Endometrium (tissue), 2 donors: ENCODE data around the gene GRB14.
"Not testable (repeated sequence)": the region's sequence is repeated elsewhere in the genome, so short reads cannot be mapped to it uniquely, and the experiment has no call there.

Experiments
- FAIRE-seq: peaks from 2 replicates; lab custom pipeline; 2012; peaks lifted over from hg19 to GRCh38; lab: Jason Lieb, UNC
- donor health status: control.
- donor health status: control.

Gene GRB14

DNA sequence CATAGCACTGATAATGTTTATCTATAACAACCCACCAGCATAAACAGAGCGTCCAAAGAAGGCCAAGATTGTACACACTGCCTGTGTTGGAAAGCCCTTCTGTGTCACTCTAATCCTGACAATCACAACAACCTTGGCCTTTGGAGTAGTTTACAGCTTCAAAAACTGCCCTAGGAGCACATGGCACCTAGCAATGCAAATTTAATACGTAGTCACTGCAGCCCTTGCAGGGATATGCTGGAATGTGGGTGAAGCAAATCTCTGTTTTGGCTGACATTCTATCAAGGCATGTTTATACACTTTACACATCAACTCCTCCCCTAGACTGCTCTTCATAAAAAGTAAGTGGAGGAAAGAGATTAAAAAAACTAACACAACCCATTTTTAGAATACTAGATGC is 66.8 kb downstream of the GRB14 start:
- FAIRE-seq = no peak

DNA sequence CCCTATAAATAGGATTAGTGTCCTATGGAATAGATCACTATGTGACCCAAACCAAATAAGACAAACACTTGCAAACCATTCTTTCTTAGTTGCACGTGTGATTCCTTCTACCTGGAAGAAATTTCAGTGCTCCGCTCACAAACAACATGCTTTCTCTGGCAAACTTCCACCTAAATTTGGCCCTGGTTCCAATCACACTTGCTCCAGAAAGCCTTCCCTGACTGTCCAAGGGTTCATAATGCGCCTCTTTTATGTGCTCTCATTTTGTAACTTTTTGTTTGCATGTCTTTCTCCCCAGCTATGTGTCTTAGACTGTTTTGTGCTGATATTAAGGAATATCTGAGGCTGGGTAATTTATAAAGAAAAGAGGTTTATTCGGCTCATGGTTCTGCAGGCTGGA is 69.8 kb downstream of the GRB14 start:
- no peak for FAIRE-seq

DNA sequence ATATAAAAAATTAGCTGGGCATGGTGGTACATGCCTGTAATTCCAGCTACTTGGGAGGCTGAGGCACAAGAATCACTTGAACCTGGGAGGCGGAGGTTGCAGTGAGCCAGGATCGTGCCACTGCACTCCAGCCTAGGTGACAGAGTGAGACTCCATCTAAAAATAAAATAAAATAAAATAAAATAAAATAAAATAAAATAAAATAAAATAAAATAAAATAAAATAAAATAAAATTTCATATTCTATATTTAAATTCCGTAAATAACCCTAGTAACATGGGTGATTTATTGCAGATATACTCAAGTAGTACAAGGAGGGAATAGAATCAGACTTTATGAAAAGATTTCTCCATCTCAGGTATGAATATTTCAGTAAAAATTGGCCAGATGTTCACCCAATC is 71.6 kb downstream of the GRB14 start:
- not testable (repeated sequence) for FAIRE-seq

DNA sequence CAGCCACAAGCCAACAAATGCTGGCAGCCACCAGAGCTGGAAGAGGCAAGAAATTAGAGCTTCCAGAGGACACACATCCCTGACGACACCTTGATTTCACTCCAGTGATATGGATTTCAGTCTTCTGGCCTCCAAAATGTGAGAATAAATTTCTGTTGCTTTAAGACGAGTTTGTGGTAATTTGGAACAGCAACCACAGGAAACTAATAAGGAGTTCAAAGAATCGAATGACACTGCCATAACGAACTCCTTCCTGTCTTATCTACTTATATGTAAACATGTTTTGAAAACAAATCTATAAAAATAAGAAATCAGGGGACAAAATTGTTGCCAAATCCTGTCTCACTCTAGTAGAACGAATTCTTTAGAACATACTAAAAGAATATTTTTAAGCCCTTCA is 75.8 kb downstream of the GRB14 start:
- FAIRE-seq = no peak

DNA sequence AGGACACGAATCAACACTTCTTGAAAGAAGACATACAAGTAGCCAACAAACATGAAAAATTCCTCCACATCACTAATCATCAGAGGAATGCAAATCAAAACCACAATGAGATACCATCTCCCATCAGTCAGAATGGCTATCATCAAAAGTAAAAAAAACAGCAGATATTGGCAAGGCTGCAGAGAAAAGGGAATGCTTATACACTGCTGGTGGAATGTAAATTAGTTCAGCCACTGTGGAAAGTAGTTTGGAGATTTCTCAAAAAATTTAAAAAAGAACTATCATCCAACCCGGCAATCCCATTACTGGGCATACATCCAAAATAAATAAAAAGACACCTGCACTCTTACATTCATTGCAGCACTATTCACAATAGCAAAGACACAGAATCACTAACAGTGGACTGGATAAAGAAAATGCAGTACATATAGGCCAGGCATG is 78.7 kb downstream of the GRB14 start:
- peak; percentile 57 for FAIRE-seq

DNA sequence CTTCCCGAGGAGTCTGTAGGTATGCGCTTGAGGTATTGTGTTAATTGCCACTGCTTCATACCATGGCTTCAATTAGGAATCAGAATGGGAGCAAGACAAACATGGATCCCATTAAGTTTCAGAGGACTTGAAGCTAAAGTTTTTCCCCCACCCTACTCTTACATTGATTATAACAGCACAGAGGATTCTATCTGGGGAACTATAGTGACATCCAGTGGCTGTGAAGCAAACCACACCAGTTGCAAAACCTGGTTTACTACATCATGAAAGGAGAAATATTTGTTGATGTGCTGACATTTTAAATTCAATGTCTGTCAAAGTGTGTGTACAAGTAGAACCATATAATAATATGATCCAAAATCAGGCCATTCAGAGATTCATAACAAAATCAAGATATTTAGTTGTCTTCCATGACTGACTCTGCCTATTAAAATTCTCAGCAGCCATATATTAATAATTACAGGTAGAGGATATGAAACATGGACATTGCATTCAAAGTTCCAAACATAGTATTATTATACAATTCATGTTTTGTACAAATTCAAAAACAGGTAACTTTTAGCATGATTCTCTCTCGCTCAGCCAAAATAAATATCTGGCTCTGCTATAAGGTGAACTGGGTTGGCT is 82.9 kb downstream of the GRB14 start:
- FAIRE-seq = peak; percentile 48

DNA sequence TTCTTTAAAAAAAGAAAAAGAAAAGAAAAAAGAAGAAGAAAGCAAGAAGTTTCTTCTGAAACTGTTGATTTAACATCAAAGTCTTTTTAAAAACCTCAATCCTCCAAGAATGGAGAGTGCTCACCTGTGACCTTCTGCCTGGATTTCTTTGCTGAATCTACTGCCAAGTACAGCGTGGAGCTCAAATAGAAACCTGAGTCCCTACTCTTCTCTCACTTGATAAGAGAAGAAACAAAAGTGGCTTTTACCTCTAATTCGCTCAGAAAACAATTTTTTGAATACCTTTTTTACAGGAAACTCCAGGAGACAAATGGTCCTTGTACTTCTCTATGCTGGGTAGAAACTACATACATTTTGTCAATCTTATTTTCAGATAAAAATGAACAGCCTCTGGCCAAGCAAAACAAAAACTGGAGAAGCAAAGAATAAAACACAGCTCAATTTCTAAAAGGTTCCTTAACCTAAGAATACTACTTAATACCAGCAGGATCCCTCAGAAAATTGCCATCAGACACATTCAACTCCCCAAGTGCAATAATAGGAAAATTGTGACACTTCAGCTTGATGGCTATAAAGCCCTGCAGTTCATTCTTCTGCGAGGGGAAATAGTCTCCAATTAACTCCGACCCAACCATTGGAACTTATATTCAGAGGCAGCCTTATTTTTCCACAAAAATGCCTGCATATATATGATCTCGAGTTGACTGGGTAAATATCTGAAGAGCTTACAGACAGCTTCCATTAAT is 85.8 kb downstream of the GRB14 start:
- no peak for FAIRE-seq

DNA sequence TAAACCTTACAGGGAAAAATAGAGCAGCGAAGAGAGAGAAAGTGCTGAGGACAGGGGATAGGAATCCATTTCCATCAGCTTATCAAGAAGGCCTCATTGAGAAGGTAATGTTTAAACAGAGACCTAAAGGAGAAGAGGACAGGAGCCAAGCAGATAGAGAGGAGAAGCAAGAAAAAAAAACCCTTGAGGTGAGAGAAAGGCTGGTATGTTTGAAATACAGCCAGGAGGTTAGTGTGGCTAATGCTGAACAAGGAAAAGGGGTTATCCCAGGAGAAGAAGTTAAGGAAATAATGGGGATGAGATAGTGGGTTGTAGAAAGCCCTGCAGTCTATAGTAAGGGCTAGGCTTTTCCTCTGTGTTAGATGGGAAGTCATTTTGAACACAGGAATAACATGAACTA is 90.8 kb downstream of the GRB14 start:
- no peak for FAIRE-seq

DNA sequence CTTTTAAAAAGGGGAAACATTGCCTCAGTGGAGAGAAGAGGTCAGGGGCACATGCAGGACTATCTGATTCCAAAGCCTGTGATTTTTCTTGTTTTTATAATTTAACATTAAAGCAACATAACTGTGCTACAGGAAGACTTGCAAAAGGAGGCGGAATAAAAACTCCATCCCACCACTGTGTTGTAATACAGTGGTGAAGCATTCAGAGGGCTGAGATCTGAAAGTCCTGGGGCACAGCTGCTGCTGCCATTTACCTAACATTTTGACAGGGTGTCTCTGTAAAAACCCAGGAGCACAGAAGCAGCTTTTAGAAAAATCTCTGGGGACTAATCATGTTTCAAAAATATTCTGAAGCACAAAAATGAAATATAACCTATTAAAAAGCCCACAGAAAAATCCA is 97.6 kb downstream of the GRB14 start:
- no peak for FAIRE-seq

DNA sequence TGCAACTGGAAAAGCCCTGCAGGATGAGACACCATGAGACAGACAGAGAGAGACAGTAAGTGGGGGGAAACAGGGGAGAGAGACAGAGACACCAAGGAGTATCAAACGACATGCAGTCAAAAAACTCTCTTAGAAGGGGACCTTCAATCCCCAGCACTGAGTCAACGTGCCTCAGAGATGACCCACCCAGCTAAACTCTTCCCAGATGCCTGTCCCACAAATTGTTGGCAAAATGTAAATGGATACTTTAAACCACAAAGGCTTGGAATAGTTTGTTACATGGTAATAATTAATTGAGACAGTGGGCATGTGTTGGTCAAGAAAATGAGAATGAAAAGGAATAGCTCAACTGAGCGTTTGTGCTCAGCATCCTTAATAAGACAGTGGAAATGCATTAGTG is 98.3 kb downstream of the GRB14 start:
- FAIRE-seq = no peak

DNA sequence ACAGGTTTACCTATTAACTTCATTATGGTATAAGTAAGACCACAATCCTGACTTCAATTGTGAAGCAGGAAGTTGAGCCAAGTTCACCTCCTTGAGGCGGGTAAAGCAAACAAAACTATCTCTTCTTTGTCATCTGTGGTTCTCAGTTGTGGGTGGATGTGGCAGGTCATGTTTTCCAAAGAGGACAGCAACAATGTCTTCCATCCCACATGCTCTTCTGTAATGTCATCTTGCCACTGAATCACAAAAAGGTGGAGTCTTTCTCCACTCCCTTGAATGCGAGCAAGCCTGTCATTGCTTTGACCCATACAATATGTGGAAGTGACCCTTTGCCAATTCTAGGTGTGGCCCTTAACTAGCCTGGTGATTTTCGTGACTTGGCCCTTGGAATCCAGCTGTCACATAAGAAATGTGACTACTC is 98.7 kb downstream of the GRB14 start:
- no peak for FAIRE-seq

DNA sequence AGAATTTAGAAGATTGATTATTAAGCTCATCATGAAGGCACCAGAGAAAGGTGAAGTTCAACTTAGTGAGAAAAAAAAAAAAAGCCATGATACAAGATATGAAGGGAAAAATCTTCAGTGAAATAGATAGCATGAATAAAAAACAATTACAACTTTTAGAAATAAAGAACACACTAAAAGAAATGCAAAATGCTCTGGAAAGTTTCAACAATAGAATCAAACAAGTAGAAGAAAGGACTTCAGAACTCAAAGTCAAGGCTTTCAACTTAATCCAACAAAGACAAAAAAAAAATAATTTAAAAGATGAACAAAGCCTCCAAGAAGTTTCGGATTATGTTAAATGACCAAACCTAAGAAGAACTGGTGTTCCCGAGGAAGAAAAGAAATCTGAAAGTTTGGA is 105.5 kb downstream of the GRB14 start:
- no peak for FAIRE-seq

DNA sequence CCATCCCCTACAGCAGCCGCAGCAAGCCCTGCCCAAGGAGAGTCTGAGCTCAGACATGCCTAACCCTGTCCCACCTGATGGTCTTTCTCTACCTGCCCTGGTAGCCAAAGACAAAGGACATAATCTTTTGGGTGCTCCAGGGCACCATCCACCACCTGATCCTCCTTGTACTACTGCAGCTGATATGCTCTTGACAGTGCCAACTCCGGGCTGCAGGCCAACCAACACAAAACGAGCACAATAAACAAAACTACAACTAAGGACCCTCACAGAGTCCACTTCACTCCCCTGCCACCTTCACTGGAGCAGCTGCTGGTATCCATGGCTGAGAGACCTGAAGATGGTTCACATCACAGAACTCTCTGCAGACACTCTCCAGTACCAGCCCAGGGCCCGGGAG is 106.3 kb downstream of the GRB14 start:
- no peak for FAIRE-seq

DNA sequence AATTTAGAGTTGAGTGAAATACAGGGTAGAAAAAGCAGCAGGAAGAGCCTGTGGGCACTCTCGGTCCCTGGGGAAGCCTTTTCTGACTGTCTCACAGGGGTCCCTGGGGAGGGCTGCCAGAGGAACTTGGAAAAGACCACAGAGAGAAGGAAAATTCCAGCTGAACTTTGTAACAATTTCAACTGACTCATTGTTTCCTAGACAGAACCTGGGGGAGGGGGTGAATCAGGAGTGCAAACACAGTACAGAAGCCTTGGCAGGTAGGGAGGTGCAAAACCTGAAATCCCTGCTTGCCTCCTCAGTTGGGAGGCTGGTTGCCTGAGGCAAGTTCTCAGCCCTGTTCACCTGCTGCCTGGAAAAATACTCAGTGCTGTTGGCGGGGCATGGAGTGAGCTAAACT is 106.8 kb downstream of the GRB14 start:
- FAIRE-seq = no peak

DNA sequence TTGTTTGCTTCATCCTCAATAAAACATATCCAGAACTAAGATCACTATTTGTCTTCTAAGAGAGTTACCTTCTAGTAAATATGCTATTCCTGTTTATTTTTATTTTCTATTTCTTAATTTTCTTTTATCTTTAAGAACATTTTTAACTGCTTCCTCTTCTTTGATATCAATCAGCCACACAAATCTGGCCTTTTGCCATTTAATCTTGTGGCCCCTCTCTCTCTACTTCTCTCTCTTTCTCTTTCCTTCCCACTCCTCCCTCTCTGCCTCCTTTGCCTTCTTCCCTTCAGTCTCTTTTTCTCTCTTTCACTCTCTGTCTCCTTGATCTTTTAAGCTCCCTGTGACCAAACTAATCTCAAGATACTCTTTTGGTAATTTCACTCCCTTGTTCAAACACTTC is 108.4 kb downstream of the GRB14 start:
- FAIRE-seq = no peak

DNA sequence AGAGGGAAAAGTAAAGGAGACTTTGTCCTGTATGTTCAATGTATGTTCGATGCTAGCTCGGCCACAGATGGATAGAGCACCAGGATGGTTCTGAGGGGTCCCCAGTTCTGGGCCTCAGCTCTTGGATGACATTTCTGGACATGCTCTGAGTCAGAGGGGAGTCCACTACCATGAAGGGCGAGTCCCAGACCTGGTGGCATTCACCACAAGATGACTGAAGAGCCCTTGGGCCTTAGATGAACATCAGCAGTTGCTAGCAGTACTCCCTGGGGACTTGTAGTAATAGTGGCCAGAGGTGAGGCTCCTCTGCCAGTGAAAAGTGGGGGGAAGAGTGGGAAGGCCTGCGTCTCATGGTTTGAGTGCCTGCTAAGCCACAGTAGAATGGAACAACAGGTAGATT is 109.5 kb downstream of the GRB14 start:
- FAIRE-seq = no peak

DNA sequence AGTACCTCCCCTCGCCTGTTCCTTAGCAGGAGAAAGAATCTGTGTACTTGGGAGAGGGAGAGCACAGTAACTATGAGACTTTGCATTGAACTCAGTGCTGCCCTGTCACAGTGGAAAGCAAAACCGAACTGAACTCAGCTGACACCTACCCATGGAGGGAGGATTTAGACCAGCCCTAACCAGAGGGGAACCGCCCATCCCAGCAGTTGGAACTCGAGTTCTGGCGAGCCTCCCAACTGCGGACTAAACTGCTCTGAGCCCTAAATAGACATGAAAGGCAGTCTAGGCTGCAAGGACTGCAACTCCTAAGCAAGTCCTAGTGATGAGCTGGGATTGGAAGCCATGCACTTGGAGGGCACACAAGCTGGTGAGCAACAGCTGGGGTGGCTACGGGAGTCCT is 110.4 kb downstream of the GRB14 start:
- no peak for FAIRE-seq

DNA sequence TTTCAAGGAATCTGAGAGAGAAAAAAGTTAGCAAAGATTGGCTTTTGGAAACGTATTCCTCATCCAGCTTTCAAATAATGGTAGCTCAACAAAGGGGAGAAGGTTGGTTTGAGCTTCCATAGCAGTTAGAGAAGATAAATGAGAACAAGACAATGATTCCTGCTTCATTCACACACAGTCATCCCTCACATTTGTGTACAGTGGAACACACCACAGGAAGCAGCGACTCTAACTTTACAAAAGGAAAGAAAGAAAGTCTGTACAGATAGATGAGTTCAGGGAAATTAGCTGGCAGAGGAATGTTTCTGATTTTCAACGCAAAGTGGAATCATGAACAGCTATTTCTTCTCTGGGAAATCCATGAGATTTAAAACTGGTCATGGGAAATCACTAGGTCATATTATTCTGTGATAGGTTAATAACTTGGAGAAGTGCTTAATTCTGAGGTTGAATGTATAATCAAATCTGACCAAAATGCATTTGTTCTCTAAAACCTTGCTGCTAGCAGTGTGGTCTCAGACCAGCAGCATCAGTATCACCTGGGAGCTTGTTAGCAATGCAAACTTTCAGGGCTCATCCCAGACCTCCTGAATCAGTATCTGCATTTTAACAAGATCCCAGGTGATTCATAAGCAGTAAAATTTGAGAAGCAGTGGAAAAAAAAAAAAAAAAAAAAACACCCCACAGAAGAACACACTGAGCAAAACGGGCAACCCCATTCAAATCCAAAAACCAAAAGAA is 112.0 kb downstream of the GRB14 start:
- FAIRE-seq = no peak

DNA sequence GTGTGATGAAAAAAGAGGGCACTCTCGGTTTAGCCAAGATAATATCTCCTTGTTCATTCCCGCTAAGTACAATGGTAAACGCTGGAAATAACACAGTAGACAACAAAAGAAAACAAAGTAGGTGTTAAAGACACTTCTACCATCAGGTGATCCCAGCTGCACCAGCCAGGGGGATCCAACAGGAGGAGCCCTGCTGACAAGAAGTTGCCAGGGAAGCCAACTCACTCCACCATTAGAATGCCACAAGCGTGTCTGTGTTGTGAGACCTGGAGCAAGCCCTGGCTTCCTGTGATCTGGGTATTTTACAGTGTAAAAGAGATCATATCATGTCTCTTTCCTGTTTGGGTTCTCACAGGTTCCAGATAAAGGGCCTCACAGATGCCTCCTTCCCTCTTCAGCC is 117.0 kb downstream of the GRB14 start:
- no peak for FAIRE-seq

DNA sequence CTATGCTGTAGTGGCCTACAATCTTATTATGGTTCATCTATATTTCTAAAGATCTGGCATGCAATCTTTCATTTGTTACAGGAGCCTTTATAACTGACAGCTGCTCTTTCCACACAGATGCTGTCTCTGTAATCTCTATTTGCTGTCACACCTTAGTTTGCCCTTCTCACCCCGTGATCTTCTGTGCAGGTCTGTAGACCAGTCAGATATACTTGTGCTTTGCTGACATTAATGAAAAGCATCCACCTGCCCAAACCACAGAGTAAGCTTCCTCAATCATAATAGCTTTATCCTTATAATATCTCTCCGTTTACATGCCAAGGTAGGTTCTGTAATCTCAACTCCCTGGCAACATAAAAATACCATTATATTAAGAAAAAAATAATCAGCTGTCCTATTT is 122.4 kb downstream of the GRB14 start:
- no peak for FAIRE-seq

DNA sequence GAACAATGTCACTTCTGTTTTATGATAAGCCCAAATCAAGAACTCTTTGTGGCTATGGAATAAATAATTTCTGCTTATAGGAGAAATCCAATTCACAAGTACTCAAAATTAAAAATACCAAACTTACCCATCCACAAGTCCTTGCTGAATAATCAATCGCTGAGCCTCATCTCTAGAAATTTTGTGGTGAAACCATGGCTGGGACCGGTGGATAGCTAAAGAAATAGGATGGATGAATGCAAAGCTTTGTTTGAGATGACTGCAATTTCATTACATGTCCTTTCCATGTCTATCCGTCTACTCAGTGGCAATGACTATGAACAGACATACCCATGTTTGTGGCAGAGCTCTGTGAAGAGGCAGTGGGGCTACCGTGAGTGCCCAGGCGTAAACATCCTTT is 124.4 kb downstream of the GRB14 start:
- FAIRE-seq = no peak

DNA sequence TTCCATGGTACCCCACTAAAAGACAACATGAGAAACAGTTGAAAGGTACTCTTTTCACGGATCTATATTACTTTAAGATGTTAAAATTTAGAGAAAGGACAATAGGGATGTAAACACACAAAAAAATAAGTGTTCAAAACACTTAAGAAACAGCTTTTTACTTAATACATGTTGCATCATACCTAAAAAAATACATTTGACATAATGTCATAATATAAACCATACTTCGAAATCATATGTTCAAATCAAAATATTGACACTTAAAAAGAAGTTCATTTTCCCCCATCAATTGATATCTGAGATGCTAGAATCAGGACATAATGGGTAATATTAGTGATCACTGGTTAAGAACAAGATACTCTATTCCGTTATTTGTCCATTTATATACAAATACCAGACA is 124.9 kb downstream of the GRB14 start:
- no peak for FAIRE-seq

DNA sequence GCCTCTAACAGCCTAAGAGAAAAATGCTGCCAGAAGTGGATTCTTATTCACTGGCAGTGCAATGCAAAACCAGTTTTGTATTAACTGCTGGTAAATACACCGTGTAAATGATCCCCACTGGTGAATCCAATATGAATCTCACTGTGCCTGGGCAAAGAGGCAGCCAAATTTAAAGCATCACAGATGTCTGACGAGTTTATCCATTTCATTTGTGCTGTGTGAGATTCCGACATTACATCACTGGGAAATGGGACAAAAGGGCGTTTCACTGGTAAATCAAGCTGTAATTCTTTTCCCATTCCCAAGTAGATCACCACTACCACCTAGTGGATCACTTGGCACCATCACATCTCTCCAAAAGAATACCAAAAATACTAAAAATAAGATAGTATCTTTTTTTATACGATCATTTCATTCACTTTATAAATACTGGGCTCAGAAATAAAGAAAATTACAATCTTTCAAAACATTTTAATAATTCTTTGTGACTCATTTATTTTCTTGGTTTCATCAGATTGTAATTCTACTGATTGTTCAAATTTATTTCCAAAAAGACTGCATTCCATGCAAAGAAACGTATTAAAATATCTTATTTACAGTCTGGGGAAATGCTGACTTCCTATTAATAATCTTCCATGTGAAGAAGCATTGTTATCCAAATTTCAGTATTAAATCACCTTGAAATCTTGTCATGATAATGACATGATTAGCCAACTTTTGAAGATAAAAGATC is 125.6 kb downstream of the GRB14 start:
- FAIRE-seq = no peak
